DMS153 (cell line): ENCODE measurements around the gene ZNF559.

ENCODE experiments used
- DNase-seq: peaks from one replicate; lab custom pipeline; 2025; lab: John Stamatoyannopoulos, UW

The ZNF559 gene

DNA sequence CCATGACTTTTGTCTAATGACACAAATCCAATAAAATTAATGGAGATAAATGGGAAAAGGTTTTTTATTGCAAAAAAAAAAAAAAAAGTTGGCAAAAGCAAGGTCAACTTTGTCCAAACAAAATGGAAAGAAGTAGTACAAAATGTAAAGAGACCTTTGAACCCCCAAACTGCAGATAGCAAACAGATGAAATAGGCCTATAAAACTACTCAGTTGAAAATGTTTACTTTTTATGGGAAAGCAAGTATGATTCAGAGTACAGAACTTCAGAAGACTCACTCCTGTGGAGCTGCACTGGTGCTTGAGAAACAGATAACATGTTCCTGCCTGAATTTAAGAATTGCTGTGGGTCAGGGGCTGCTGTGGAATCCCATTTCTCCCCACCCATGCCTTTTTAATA lies 29.0 kb downstream of the ZNF559 start:
- DNase-seq = no peak

DNA sequence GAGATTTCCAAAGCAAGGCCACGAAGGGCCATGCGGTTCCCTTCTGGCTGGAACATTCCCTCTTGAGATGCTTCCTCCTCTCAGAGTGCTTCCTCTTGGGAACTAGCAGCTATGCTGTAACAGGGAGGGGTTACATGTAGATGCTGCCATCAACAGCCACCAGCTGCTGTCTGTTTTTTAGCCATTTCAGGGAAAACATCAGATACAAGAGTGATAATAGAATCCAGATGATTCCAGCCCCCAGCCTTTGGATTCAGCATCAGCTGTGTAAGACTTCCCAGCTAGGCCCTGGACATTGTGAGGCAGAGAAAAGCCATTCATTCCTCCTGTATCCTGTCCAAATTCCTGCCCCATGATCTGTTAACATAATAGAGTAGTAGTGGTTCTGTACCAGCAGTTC lies 30.7 kb downstream of the ZNF559 start:
- no peak for DNase-seq

DNA sequence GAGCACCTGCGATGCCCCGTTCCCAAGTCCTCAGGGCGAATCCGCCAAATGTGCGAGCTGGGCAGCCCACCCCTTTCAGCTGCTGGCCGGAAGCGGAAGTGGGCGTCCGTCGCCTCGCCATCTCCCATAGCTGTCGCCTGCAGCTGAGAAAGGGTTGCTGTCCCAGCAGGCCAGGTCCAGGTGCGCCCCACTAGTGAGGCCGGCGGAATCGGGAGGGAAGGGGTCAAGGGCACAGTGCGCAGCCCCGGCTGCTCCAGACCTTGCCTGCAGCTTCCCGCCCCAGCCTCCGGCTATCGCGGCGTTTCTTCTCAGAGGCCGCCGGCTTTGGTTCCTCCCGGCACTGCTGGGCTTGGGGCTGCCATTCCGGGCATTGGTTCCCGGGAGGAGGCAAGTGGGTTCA lies 38.9 kb downstream of the ZNF559 start, which contains the start of gene ZNF177:
Gene ZNF177, plus strand, starts transcription at position 109 of the 400 bp plus-strand sequence. CDS start 15,299 bp downstream, outside the sequence.
- DNase-seq = no peak

GRCh38 chr19:9370738-9371619 lies 47.0 kb downstream of the ZNF559 start:
- no peak for DNase-seq

GRCh38 chr19:9381361-9381785 lies 57.4 kb downstream of the ZNF559 start:
- no peak for DNase-seq
